ENCODE results near the gene SSBP2. TPM values are rescaled to one million over a fixed set of nuclear protein-coding genes. Genes with fewer than 3 reads are reported as not detected.

The SSBP2 gene
- total RNA-seq, 1 experiment from 2014 or later = 5.2 TPM

DNA sequence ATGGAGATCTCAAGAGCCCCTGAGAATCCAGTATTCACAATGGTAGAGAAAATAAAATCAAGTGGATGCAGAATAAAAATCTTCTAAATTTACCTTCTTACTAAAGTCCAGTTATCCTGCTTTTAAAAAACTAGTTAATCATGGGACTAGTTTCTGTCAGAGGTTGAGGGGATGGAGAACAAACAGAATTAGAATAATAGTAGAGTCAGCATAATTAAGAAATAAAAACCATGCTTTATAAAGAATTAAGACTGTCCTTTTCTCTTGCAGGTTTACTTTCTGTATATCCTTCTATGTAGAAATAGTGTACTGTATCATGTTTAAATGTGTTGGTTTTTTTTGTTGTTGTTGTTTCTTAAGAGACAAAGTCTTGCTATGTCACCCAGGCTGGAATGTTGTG is 380.0 kb downstream of the SSBP2 start:
- H3K27ac ChIP-seq (ENCODE audit: low read depth, low read length) = no peak overlapping the region
- POLR2A ChIA-PET = no interaction called here
- H3K79me2 ChIP-seq (ENCODE audit: insufficient read depth, low read length) = no peaks in the 10 kb centered on the region
- H3K27me3 ChIP-seq (ENCODE audit: insufficient read depth, low read length) = no peaks in the 10 kb centered on the region
- H3K4me3 ChIP-seq (replicated peaks in 1 of 2; ENCODE audit: low read depth in 1 of 2, low read length in 2 of 2) = no peak overlapping the region
- H3K4me1 ChIP-seq (ENCODE audit: control insufficient read depth in 1 of 2, insufficient read depth in 2 of 2, low read length in 2 of 2) = no peaks in the 10 kb centered on the region
- no TSS peak for BruUV-seq (replicated peaks)
- TF ChIP-seq, protein P1, sequence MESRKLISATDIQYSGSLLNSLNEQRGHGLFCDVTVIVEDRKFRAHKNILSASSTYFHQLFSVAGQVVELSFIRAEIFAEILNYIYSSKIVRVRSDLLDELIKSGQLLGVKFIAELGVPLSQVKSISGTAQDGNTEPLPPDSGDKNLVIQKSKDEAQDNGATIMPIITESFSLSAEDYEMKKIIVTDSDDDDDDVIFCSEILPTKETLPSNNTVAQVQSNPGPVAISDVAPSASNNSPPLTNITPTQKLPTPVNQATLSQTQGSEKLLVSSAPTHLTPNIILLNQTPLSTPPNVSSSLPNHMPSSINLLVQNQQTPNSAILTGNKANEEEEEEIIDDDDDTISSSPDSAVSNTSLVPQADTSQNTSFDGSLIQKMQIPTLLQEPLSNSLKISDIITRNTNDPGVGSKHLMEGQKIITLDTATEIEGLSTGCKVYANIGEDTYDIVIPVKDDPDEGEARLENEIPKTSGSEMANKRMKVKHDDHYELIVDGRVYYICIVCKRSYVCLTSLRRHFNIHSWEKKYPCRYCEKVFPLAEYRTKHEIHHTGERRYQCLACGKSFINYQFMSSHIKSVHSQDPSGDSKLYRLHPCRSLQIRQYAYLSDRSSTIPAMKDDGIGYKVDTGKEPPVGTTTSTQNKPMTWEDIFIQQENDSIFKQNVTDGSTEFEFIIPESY (IDR thresholded peaks at IDR 0.05; ENCODE audit: extremely low read depth, insufficient replicate concordance, low read length) = no peak
- TF ChIP-seq CBX3 (IDR thresholded peaks at IDR 0.05; ENCODE audit: low read depth) (no peak), SRF (IDR thresholded peaks at IDR 0.05; ENCODE audit: low read depth) (no peak), ATF3 (IDR thresholded peaks at IDR 0.05) (no peak), SP1 (IDR thresholded peaks at IDR 0.05; ENCODE audit: low read depth) (no peak), POLR2A (IDR thresholded peaks at IDR 0.05; ENCODE audit: borderline replicate concordance, extremely low read depth, insufficient read depth, insufficient read length) (no peak), POLR2AphosphoS5 (IDR thresholded peaks at IDR 0.05; ENCODE audit: low read depth, low read length) (no peak), YY1 (IDR thresholded peaks at IDR 0.05; ENCODE audit: extremely low read depth, insufficient replicate concordance, low read depth, low read length) (no peak)
- TF ChIP-seq, protein P2, sequence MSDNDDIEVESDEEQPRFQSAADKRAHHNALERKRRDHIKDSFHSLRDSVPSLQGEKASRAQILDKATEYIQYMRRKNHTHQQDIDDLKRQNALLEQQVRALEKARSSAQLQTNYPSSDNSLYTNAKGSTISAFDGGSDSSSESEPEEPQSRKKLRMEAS (IDR thresholded peaks at IDR 0.05) = no peak
- H3K9me3 ChIP-seq (ENCODE audit: control insufficient read depth in 1 of 2, insufficient read depth in 1 of 2, low read depth in 1 of 2, low read length in 2 of 2) = no peaks in the 10 kb centered on the region
- H3K4me2 ChIP-seq (ENCODE audit: low read length) = no peak overlapping the region
- ATAC-seq (no peak), DNase-seq (ENCODE audit: low read depth, low spot score) (no peak)
- RAD21 ChIA-PET (ENCODE audit: low non-redundant PET in 1 of 2, low total read pairs in 2 of 2, uncharacterized antibody in 2 of 2, unreplicated experiment in 2 of 2) = no interaction called here
- intact Hi-C loops (cut with micrococcal nuclease) = no loop called here
- CTCF ChIA-PET = no interaction called here
- H3K36me3 ChIP-seq (ENCODE audit: control insufficient read depth in 1 of 2, insufficient read depth in 2 of 2, low read length in 2 of 2) = no peaks in the 10 kb centered on the region
- no peaks in the 10 kb centered on the region for H3K9me2 ChIP-seq (ENCODE audit: insufficient read depth)
- H3K9ac ChIP-seq (ENCODE audit: low read length) = no peak overlapping the region
- no peak overlapping the region for H2AFZ ChIP-seq (ENCODE audit: low read depth, low read length, poor library complexity, severe bottlenecking)
- H4K20me1 ChIP-seq (ENCODE audit: insufficient read depth) = no peaks in the 10 kb centered on the region

Measured in HCT116 (cell line).